ENCODE data around the gene GRIK4.

DNA sequence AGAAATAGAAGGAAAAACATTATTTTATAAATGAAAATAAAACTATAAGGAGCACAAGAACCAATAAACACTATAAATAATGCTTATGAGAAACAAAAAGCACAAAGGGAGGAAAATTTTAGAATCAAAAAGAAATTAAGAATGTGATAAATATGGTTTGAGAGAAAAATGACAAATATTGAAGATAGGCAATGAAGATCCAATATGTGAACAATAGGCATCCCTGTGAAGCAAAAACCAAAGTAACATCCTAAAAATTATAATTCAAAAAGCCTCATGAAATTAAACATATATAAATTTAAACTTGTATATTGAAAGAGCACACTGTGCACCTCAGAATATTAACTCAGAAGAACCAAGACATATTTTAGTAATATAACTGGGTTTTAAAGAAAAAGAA lies 216.2 kb downstream of the GRIK4 start:
- TF ChIP-seq, protein P1, sequence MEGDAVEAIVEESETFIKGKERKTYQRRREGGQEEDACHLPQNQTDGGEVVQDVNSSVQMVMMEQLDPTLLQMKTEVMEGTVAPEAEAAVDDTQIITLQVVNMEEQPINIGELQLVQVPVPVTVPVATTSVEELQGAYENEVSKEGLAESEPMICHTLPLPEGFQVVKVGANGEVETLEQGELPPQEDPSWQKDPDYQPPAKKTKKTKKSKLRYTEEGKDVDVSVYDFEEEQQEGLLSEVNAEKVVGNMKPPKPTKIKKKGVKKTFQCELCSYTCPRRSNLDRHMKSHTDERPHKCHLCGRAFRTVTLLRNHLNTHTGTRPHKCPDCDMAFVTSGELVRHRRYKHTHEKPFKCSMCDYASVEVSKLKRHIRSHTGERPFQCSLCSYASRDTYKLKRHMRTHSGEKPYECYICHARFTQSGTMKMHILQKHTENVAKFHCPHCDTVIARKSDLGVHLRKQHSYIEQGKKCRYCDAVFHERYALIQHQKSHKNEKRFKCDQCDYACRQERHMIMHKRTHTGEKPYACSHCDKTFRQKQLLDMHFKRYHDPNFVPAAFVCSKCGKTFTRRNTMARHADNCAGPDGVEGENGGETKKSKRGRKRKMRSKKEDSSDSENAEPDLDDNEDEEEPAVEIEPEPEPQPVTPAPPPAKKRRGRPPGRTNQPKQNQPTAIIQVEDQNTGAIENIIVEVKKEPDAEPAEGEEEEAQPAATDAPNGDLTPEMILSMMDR (conservative IDR thresholded peaks at IDR 0.05; ENCODE audit: low read length), result no peak
- no peak for TF ChIP-seq EZH2phosphoT487 (IDR thresholded peaks at IDR 0.05; ENCODE audit: borderline replicate concordance)
